Gastroesophageal sphincter (tissue), 4 donors: ENCODE results near the gene HSD17B10. TPM values are rescaled to one million over a fixed set of nuclear protein-coding genes. Genes with fewer than 3 reads are reported as not detected.

ENCODE experiments used
- ATAC-seq: fragments of 150-250 bp; one replicate; pipeline ENCODE4 v1.9.1; 2016; ENCODE audit warnings: mild to moderate bottlenecking, moderate library complexity
- H3K27ac ChIP-seq, 4 donors: fragments of 200-600 bp; sonication (generic) in 3 of 4; 1 replicate in 3 of 4; 2 replicates in 1 of 4; pipeline ENCODE4 v1.5.1; 2016 to 2019
- H3K27me3 ChIP-seq: fragments of 200-600 bp; sonication (generic); one replicate; pipeline ENCODE4 v1.5.1; 2019
- H3K36me3 ChIP-seq, 2 donors: fragments of 200-600 bp; sonication (generic); one replicate each; pipeline ENCODE4 v1.5.1; 2019; ENCODE audit warnings: control low read depth in 1 of 2
- H3K4me1 ChIP-seq, 3 donors: fragments of 200-600 bp; sonication (generic); 1 replicate in 2 of 3; 2 replicates in 1 of 3; pipeline ENCODE4 v1.5.1; 2016 to 2019; ENCODE audit warnings: control low read depth in 2 of 3
- H3K4me3 ChIP-seq, 2 donors: fragments of 200-600 bp; sonication (generic); one replicate each; pipeline ENCODE4 v1.5.1; 2019; ENCODE audit warnings: mild to moderate bottlenecking in 1 of 2, moderate library complexity in 1 of 2
- H3K9me3 ChIP-seq, 3 donors: fragments of 200-600 bp; sonication (generic); one replicate each; pipeline ENCODE4 v1.5.1; 2017 to 2019; ENCODE audit warnings: control low read depth in 2 of 3
- CTCF ChIP-seq, 4 experiments: fragments of 200-600 bp in 2 of 4; fragments of 450-650 bp in 2 of 4; sonication (generic) in 1 of 4; IDR thresholded peaks; one replicate each; pipeline ENCODE4 v1.5.1; 2017 to 2019; ENCODE audit warnings: antibody characterized with exemption in 4 of 4, mild to moderate bottlenecking in 2 of 4, moderate library complexity in 2 of 4
- EP300 ChIP-seq: sonication (generic); formaldehyde crosslinking; IDR thresholded peaks from one replicate; pipeline ENCODE4 v1.6.1; 2017; ENCODE audit warnings: antibody characterized with exemption, mild to moderate bottlenecking
- POLR2A ChIP-seq, 2 donors: fragments of 450-650 bp; IDR thresholded peaks; one replicate each; pipeline ENCODE4 v1.6.1; 2017; ENCODE audit warnings: antibody characterized with exemption in 2 of 2, mild to moderate bottlenecking in 2 of 2, moderate library complexity in 1 of 2
- POLR2AphosphoS5 ChIP-seq: sonication (generic); formaldehyde crosslinking; IDR thresholded peaks from one replicate; pipeline ENCODE4 v1.6.1; 2017; ENCODE audit warnings: antibody characterized with exemption
- WGBS, 2 donors: methylation state at CpG; one replicate each; pipeline ENCODE4 v1.1.5; 2018; ENCODE audit warnings: low coverage in 1 of 2; 5-methylcytosine and 5-hydroxymethylcytosine counted together
- total RNA-seq, 4 donors: library from RNA; depleted of rRNA; stranded (reverse); fragments of >200 nt; gene quantifications; one replicate each; pipeline ENCODE4 v1.1.0, GENCODE V29; 2016

Gene HSD17B10
- total RNA-seq, result 100 to 1,000 TPM in 3 of 4 donors, 10 to 100 TPM in 1; 75.6 to 114 (median 106) TPM

- H3K9me3 ChIP-seq, result no peaks in the 10 kb centered on the region
- peak; percentile 96 for ATAC-seq
- 9 to 62% methylated on average over 6 to 23 of the region's 61 CpGs for WGBS, 2 donors
- H3K4me3 ChIP-seq, result peak within 1 kb of the TSS; percentile 61 to 65
- TF ChIP-seq POLR2AphosphoS5 (peak; percentile 80), POLR2A (IDR thresholded peaks at IDR 0.05) (peak; percentile 49 to 50), EP300 (no peak)
- no peaks in the 10 kb centered on the region for H3K27me3 ChIP-seq
- H3K27ac ChIP-seq, result peak within 1 kb of the TSS; percentile 57 to 83 (median 78)
- peaks cover 0 to 39% of the 10 kb centered on the region in 2 donors for H3K36me3 ChIP-seq
- H3K4me1 ChIP-seq, result peaks cover 0 to 13% (median 0%) of the 10 kb centered on the region in 3 donors
These were observed at the start of gene HSD17B10 for GRCh38 chrX:53433651-53434639. Gene HSD17B10, minus strand, starts transcription at chrX:53434370. Its CDS starts 25 bp downstream, at chrX:53434345.

DNA sequence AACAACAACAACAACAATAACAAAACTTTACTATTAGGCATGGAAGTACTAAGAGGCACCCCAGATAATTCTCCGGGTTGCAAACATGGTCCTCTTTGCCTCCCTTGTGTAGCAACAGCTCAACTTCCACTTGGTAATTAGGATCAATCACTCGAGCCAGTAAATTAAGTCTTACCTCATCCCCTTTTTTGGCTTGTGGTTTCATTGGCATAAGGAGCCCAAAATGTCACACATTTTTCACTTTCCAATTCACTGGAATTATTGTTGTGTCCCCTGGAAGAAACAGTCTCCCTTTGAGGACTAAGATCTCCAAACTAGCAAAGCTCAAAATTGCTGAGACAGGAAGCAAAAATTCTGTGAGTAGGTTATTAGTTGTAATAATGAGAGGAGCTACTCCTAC, 49.2 kb upstream of the HSD17B10 start:
- Histone ChIP-seq H3K4me1 (no peaks in the 10 kb centered on the region), H3K9me3 (no peaks in the 10 kb centered on the region), H3K27me3 (no peaks in the 10 kb centered on the region), H3K27ac (no peak overlapping the region), H3K36me3 (no peaks in the 10 kb centered on the region), H3K4me3 (no peak overlapping the region)
- TF ChIP-seq POLR2A (IDR thresholded peaks at IDR 0.05) (no peak), EP300 (no peak), POLR2AphosphoS5 (no peak), CTCF (IDR thresholded peaks at IDR 0.05) (no peak)
- no peak for ATAC-seq
- WGBS, 2 donors, result 61 to 86% methylated on average over 1 to 2 of the region's 2 CpGs

DNA sequence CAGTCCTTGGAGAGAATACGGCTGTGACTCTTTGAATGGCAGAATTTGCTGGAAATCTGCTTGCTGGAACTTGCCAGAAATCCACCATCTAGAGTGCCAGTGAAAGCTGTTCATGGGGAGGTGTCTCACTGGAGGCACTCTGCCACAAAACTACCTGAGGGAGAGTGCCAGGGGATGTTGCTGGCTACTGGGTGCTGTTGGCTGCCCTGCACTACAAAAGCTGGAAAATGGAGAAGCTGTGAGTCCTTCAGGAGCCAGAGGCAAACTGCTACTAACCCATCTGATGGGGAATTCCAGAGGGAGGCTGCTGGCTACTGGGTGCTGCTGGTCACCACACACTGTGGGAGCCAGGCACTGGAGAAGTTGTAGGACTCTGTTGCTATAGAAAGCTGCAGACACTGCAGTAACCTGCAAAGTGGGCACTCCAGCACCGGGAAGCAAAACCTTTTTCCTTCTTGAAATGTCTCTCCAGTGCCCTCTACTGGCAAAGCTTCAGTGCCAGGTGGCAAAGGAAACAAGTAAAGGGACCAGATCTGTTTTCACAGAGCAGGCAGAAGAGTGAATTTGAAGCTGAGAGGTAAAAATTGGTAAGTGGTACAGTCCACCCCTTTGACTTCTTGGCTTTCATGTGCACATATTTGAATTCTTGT, 47.8 kb upstream of the HSD17B10 start:
- Histone ChIP-seq H3K9me3 (no peaks in the 10 kb centered on the region), H3K27me3 (no peaks in the 10 kb centered on the region), H3K27ac (no peak overlapping the region), H3K4me3 (no peak overlapping the region), H3K36me3 (no peaks in the 10 kb centered on the region), H3K4me1 (no peaks in the 10 kb centered on the region)
- 0% methylated on average over 1 of the region's 2 CpGs; no CpG with 5 or more reads in 1 of the 2 donors for WGBS, 2 donors
- peak in 2 of 4 experiments; percentile 16 to 60 for TF ChIP-seq CTCF (IDR thresholded peaks at IDR 0.05)
- TF ChIP-seq POLR2AphosphoS5, result no peak
- peak; percentile 31 for ATAC-seq

GRCh38 chrX:53481093-53481492, 46.9 kb upstream of the HSD17B10 start:
- WGBS, 2 donors, result 12 to 30% methylated on average over 2 to 4 of the region's 5 CpGs
- H3K27ac ChIP-seq, result no peak overlapping the region
- H3K4me3 ChIP-seq, result no peak overlapping the region
- no peaks in the 10 kb centered on the region for H3K9me3 ChIP-seq
- H3K27me3 ChIP-seq, result no peaks in the 10 kb centered on the region
- no peaks in the 10 kb centered on the region for H3K36me3 ChIP-seq
- TF ChIP-seq POLR2AphosphoS5 (no peak), EP300 (no peak), CTCF (IDR thresholded peaks at IDR 0.05) (no peak), POLR2A (IDR thresholded peaks at IDR 0.05) (no peak)
- no peaks in the 10 kb centered on the region for H3K4me1 ChIP-seq
- no peak for ATAC-seq

- 71 to 78% methylated on average over 5 of the region's 5 CpGs for WGBS, 2 donors
- H3K27me3 ChIP-seq, result no peaks in the 10 kb centered on the region
- no peaks in the 10 kb centered on the region for H3K36me3 ChIP-seq
- no peaks in the 10 kb centered on the region for H3K4me1 ChIP-seq
- ATAC-seq, result no peak
- TF ChIP-seq POLR2AphosphoS5, result no peak
- no peak for TF ChIP-seq POLR2A (IDR thresholded peaks at IDR 0.05)
- TF ChIP-seq EP300, result no peak
- no peak for TF ChIP-seq CTCF (IDR thresholded peaks at IDR 0.05)
- H3K27ac ChIP-seq, result no peak overlapping the region
- H3K4me3 ChIP-seq, result no peak overlapping the region
- H3K9me3 ChIP-seq, result no peaks in the 10 kb centered on the region
These were observed 45.1 kb upstream of the HSD17B10 start for GRCh38 chrX:53479301-53479700.
